IPS-11a (cell line): ENCODE data around the gene DNAH11.

ENCODE experiments used
- H3K4me3 ChIP-seq: one replicate; pipeline ENCODE4 v1.5.1; 2013; ENCODE audit warnings: low read depth, low read length, control low read depth

The DNAH11 gene

DNA sequence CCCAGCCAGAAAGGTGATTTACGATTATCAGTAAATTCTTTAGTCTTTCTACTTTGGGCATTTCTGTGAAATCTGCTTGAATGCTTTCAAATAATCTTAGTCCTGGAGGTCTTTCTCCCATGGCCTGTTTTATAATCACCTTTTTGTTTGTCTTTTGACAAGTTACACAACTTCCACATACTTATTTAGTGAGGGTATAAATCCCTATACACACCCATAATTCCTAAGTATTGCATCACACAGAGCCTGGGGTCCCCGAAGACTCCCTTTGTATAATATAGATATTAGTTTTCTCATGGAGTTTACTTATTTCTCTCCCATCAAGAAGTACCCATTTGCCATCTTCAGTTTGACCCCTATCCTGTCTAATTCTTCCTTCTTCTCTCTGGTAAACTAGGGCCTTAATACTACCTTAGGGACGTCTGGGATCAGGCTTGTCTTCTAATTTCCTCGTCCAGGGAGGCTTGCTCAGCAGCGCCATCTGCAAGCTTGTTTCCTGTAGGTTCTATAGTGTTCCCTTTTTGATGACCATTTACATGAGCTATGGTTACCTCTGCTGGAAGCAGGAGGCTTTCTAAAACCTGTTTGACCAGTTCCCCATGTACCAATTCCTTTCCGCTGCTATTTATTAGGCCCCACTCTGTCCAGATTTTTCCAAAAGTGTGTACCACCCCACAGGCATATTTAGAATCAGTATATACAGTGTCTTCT, 8.1 kb downstream of the DNAH11 start:
- H3K4me3 ChIP-seq: no peak overlapping the region

DNA sequence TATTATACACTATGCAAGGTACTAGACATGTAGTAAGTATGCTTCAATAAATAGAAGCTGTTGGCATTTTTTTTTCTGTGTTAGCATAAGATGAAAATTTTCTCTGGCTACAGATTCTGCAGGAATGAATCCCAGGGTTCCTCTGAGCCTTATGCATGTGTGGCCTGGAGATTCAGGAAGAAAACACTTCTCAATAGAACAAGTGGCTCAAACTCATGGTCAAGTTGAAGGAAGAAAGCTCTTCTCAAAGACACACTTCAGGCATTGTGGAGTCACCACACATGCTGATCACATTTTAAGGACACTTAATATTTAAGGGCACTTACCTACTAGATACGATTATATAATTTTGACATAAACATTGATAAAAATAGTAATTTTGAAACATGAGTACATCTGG, 19.5 kb downstream of the DNAH11 start:
- H3K4me3 ChIP-seq: no peak overlapping the region

DNA sequence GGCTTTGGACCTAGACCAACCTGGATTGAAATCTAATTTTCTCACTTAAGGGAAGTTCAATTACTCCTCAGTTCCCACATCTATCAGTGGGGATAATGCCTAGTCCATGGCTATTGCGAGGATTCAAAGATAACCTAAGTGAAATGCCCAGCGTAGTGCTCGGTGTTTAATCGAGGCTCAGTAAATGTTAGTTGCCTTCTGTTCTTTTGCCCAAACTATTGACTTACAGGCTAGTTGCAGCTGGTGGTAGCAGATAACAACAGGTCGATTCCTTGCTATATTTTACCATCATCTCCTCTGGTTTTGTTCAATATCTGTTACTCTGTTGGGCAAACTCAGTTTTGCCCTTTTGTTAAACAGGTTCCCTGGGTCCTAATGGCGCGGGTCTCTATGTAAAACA, 22.8 kb downstream of the DNAH11 start:
- H3K4me3 ChIP-seq: no peak overlapping the region

DNA sequence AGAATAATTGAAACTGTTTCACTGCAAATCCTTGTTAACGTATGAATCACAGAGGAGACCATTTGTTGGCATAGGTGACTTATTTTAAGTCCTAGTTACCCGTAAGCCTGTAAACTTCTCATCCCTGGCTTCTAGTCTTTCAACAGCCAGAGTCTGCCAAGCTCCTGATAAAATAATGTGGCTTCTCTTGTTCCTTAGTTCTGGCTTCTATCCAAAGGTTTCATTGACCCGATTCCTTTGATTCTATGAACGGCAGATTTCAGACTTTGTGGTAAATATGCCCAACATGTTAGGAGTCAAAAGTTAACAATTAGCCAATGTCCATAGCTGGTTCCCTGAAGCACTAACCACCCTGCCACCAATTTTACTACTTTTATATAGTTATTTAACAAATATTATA, 23.3 kb downstream of the DNAH11 start:
- no peak overlapping the region for H3K4me3 ChIP-seq

DNA sequence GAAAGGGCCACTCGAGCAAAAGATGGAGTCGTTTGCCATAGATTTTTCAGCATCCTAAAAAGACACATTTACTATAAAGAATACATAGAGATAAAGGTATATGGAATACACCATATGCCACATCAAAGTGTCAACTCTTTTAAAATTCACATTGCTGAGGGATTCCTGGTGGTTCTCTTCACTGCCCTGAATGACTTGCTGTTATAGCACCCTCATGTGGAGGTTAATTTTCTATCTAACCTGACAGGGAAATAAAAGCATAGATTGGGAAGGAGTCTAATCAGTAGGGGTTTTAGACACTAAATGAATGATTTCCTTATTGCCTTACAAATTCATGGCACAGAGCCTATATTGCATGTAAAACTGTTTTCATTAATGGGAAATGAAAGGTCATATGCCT, 25.9 kb downstream of the DNAH11 start:
- H3K4me3 ChIP-seq: no peak overlapping the region

DNA sequence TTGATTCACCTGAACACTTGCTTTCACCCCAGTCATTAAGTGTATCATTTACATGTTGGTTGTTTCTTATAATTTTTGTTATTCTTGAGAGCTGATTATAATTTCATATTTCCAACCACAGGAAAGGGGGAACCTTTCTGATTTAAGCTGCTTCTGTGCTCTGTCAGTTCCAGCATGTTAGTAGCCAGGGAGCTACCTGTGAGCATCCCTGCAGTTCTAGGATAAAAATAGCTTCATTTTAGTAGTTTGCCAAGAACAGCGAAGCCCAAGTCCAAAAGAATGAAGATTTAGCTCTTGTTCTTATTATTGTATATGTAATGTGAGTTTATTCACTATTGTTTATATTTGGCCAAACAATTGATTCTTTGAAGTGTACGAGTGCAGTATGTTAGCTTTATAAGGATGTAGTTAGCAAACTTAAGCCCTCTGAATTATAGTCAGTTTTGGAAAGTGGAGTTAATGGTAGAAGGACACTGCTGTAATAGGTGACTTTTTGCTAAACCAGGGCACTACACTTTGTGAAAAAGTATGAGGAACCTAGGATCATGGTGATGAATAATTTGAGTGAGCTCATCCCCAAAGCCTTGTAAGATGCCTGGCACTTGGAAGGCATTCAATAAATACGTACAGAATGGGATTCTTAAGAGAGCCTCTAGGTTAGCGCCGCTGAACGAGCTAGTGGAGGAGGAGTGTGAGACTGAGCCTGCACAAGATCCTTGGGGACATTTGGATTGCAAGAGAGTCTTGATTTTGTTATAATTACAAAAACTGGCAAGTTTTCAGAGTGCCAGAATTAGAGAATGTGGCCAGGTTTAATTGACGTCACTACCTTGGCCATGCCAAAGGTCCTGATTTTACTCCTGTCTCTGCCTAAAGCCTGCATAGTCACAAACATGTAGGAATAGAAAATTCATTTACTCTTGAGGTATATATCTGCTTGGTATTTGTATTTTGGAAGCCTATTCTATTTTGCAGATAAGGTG, 29.8 kb downstream of the DNAH11 start:
- H3K4me3 ChIP-seq: no peak overlapping the region

DNA sequence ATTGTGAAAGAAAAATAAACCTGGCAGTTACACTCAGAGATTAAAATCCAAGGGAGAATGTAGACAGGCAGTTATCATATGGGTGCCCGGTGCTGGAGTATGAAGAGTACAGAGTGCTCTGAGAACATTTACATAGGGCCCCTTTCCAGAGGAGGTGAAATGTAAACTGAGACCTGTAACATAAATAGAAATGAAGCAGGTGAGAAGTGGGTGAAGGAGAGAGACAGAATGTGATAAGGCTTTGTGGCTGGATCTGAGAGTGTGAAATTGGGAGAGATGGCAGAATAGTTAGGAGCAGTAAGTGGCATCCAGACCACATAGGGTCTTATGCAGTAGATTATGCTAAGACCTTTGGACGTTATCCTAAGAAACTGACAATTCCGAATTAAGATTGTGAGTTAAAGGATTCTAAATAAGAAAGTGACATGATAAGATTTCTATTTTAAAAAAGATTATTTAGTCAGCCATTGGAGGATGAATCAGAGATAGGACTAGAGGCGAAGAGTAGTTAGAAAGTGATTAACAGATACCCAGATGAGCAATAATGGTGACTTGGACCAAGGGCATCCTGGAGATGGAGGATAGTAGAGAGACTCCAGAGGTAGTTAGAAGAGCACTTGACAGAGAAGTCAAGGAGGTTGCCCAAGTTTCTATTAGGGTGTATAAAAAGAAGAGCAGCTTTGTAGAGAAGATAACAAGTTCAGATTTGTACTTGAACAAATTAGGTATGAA, 36.7 kb downstream of the DNAH11 start:
- H3K4me3 ChIP-seq: no peak overlapping the region

DNA sequence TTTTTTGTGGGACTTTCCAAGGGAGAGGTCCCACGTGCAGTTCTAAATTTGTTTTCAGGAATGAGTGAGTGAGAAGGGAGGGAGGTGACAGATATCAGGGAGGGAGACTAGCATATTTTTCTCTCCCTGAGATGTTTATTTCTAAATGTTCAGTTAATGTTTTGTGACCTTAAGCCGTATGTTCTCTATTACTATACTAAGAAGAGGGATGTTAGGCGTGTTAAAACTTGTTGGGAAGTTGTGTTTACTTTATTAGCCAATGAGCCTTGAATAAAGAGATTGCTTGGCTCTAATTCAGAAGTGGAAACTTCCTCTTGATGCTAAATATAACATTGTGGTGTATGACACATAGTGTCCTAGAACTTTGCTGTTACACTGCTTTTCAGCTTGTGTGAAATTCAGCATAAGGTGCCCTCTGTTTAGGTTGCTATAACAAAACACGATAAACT, 37.3 kb downstream of the DNAH11 start:
- no peak overlapping the region for H3K4me3 ChIP-seq

DNA sequence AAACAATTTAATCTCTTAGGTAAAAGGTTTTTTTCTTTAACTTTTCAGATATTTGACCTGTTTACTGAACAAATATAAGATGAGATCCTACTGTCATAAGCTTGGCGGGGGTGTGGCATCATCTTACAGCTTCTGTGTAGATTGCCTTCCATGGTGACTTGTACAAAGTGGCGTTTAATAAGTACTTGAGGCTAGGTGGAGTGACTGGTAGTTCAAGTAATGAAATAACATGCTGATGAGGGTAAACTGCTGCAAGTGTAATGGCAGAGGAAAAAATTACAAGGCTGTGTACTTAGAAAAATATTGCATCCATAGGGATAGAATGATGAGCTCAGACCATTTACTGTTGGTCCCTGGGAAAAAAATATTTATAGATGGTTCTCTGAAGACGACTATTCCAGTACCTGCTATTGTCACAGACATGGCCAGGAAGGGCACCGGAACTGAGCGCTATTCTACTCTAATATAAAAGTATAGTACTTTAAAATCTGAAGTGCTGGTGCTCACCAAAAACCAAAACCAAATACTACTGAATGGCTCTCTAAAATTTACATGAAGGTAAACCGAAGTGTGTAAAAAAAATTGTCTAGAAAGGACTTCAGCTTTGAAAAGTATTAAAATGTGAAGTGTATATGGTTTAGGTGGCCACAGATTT, 42.4 kb downstream of the DNAH11 start:
- H3K4me3 ChIP-seq: no peak overlapping the region

DNA sequence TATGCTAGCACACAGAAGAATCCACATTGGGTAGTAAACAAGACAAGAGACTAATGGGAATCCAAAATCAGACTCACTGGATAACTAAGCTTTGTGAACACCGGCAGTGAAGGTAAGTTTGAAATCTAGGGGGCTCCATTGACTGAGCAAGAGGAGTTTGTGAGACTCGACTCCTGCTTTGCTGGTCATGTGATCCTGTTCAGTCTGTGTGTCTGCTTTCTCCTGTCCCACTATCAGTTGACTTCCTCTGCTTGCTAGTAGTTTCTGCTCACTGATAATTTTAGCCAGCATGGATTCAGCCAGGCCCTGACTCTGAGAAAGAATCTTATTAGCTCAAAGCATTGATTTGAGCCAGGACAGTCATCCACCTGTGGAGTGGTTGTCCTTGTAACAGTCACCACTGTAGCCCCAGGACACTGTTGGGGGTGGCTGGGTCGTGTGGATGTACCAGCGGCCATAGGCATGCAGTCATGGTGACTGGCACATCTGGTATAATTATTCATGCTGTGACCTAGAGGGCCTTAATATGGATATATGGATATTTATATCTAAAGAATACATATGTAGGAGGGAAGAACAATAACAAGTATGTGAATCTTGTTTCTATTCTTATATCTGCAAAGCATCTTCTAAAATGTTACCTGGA, 44.4 kb downstream of the DNAH11 start:
- no peak overlapping the region for H3K4me3 ChIP-seq

DNA sequence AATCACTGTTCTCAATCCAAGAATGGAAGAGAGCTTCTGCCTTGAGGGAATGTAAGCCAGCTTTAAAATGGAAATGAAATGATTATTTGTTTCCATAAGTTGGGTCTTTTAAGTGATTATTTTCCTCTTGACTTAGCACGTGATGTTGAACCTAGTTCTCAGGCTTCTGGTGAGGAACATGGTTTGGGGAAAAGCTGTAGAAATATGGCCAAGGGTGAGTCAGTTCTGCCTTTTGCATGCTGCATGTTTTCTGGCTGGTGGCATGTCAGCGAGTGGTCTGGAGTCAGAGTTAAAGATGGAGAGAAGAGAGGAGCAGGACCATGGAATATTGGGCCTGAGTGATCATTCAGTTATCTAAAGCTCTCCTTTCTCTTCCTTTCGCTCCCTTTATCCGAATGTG, 54.0 kb downstream of the DNAH11 start:
- no peak overlapping the region for H3K4me3 ChIP-seq

DNA sequence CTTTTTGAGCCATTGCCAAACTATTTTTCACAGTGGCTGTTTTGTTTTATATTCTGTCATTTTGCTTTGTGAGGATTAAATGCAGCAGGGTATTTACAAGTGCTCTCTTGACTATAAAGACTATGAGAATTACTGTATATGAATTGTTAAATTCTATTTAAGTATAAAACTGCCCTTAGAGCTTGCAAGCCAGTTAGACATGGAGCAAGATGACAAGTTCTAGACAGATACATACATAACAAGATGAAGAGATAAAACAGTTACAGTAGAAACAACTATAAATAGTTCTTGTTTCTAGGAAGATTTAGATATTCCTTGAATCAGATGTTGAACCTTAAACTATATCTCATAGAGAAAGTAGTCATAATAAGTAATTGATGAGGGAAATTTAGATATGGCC, 60.6 kb downstream of the DNAH11 start:
- no peak overlapping the region for H3K4me3 ChIP-seq

DNA sequence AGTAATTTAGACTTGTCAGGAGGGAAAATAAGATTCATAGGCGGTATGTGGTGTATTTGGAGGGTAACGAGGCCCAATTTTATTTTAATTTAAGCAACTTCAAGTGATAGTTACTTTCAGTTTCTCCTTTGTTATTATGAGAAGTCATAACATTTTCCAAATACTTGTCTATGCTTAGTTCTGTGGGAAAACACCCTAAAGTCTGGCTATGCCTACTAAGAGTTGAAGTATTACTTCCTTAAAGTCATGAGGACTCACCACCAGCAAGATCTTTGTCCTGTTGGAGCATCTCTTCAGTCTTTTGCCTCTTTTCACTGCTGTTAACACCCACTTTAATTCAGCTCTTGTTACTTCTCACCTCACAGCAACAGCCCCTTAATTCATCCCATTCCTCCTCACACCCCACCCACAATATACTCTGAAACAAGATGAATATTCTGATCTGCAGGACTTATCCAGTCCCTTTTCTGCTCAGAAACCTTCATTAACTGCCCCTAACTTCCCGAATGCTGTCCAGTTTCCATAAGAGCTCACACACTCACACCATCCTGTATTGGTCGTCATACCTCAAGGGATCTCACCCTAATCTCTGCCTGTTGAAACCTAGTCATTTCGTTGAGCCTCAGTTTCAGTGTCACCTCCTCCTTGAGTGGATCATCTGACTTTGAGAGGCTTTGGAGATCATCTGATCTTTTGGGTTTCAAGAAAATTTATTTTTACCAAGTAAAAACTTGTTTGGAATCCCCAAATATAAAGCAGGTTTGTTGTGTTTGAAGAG, 61.3 kb downstream of the DNAH11 start:
- no peak overlapping the region for H3K4me3 ChIP-seq

DNA sequence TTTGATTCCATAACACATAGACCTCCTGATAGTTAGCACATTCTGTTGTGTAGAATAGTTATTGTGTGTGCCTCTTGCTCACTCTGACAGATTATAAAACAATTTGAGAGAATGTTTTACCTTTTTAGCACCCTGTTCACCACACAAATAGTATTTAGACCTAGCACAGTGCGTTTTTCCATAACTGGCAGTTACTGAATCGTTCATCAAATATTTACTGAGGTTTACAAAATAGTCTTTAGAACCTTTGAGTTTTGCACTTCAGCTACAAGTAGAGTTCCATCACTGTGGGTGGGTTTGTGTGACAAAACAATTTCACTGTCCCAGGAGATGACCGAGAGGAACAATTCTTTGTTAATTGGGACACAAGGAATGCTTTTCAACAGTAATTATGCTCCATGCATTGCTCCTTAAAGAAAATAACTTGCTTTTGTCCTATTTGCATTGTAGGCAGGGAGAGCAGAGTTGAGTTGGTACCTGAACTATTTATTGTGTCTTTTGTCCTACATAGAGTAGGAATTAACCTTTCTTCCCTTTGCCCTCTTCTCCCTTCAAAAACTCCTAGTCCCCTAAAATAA, 62.3 kb downstream of the DNAH11 start:
- no peak overlapping the region for H3K4me3 ChIP-seq

DNA sequence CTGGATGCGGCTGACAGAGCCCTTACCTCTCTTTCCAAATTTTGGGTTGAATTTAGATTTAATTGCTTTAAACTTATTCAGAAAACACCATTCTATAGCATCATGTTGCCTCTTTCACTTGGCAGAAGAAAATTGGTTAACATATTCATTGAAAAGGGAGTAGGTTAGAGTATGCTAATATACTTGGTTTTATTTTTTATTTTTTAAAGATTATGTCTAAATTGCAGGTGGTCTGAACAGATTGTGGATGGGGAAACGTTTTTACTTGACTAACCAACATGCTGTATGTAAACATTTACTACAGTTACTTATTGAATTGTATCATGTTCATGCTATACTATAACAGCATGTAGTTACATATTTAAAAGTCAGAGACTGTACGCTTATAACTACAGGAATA, 65.6 kb downstream of the DNAH11 start:
- no peak overlapping the region for H3K4me3 ChIP-seq

DNA sequence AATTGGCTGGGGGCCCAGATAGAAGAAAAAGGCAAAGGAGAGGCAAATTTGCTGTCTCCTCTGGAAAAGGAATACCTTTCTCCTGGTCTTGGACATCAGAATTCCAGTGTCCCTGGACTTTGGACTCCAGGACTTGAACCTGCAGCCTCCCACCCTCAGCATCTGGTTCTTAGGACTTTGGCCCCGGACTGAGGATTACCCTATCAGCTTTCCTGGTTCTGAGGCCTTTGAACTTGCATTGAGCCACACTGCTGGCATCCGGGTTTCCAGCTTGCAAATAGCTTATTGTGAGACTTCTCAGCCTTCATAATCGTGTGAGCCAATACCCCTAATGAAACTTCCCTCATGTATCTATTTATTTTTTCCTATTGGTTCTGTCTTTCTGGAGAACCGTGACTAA, 68.3 kb downstream of the DNAH11 start:
- no peak overlapping the region for H3K4me3 ChIP-seq

DNA sequence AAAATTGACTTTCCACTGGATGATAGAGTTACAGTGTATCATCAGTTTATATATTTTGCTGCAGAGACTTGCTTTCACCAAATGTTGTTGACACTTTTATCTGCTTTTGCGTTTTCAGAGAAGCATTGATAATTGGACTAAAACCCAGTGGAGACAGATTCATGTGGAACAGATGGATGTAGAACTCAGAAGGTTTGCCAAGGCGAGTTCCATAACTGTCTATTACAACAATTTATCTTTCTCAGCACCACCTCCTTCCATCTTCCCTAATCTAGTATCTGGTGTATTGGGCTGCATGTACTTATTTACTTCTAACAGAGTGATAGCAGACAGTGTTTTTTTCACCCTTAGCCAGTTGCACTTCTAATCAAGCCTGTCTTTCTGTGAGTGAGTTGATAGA, 73.3 kb downstream of the DNAH11 start:
- H3K4me3 ChIP-seq: no peak overlapping the region

DNA sequence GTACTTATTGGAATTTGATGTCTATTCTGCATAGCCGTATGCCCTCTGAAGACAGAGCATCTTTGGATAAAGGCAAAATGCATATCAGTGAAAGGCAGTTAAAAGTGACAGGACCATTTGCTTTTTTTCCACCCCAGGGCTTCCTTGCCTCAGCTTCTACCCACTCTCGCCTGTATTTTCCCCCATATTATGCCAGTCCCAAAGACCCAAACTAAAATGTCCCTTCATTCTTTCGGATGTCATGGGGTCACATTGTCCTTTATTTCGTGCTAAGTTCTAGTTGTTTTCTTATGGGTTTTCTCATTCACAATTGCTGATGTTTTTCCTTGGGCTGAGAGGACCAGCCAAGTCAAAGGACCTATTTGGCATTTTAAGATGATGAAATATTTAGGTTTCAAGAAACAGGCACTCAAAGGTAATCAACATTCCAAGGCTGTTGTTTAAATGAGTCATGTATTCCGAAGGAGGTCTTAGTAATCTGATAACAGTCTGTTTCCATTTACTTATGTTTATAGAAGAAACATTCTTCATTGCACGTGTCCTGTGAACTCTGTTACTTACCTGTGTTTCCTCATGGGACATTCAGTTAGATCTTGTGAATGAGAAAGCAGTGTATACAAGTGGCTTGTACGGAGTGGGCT, 74.1 kb downstream of the DNAH11 start:
- no peak overlapping the region for H3K4me3 ChIP-seq

DNA sequence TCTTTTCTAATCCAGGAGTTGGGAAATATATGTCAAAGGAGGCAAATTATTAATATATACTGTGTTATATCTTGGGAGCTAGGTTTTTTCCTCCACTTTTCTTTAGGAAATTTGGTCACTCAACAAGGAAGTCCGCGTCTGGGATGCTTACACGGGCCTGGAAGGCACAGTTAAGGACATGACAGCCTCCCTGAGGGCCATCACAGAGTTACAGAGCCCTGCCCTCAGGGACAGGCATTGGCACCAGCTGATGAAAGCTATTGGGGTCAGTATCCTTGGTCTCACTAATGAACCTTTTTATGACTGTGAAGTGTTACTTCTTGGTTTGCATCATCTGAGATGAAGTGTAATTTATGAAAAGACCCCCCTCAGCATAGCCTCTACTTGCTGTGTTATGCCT, 74.7 kb downstream of the DNAH11 start:
- H3K4me3 ChIP-seq: no peak overlapping the region
